Esophagus mucosa (tissue), 1 donor: ENCODE results near the gene SLC18A2. TPM values are rescaled to one million over a fixed set of nuclear protein-coding genes. Genes with fewer than 3 reads are reported as not detected.
"Not testable (repeated sequence)": the region's sequence is repeated elsewhere in the genome, so short reads cannot be mapped to it uniquely, and the experiment has no call there.

ENCODE experiments used
- ATAC-seq: fragments of 200-7000 bp; cut with Tn5 transposase; one replicate; pipeline ENCODE4 v1.9.1; 2020
- total RNA-seq: library from RNA; stranded (reverse); gene quantifications from one replicate; pipeline ENCODE4 v1.2.4, GENCODE V29; 2023
- donor health status: DM: yes; HTN: yes; CAD: no.

Gene SLC18A2
- total RNA-seq, 1 donor from 2014 or later = 0.12 TPM

GRCh38 chr10:117266400-117266799, 25.5 kb downstream of the SLC18A2 start:
- ATAC-seq = no peak

GRCh38 chr10:117266812-117267211, 25.9 kb downstream of the SLC18A2 start:
- ATAC-seq = no peak

GRCh38 chr10:117268258-117268657, 27.3 kb downstream of the SLC18A2 start:
- ATAC-seq = no peak

DNA sequence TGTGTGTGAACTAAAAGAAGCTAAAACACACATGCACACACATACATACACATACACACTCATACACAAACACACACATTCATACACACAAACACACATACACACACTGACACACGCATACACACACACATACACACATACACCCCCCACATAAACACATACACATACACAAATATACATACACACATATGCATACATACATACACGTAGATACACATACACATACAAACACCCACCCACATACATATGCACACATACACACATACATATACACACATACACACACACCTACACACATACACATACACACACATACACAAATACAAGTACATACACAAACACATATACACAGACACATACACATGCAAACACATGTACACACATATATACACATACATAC, 28.0 kb downstream of the SLC18A2 start:
- ATAC-seq = no peak

DNA sequence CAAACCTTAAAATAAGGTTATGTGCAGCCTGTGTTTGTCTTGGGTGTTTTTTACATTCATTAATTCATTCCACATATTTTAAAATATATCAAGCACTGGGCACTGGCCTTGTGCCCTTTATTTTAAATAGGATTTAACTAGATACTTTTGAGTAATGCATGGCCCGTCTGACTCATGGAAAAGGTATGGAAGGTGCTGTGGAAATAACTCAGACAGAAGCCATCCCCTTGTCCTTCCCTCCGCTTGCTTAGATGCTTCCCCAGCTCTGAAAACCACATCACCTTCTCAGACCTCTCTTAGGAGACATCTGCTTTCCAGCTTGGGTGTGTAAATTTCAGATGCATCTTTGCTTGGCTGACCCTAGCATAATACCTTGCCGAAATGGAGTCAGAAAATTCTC, 30.5 kb downstream of the SLC18A2 start:
- peak; percentile 20 for ATAC-seq

GRCh38 chr10:117272195-117273076, 31.5 kb downstream of the SLC18A2 start:
- no peak for ATAC-seq

DNA sequence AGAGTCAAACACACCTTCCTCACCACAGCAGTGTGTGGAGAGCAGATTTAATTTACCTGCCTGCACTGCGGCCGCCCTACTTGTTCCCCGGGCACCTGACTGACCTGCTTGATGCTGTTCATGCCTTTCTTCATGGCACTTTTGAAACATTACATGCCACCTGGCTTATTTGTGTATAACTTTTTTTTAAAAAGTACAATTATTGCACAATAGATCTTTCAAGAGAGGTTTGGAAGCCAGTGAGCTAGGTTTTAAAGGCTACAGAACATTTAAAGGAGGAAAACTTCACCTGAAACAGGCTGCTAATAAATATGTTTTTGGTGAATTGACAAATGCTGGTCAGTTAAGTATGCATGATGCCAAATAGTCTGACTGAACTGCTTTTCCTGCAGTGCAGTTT, 33.1 kb downstream of the SLC18A2 start:
- ATAC-seq = no peak

DNA sequence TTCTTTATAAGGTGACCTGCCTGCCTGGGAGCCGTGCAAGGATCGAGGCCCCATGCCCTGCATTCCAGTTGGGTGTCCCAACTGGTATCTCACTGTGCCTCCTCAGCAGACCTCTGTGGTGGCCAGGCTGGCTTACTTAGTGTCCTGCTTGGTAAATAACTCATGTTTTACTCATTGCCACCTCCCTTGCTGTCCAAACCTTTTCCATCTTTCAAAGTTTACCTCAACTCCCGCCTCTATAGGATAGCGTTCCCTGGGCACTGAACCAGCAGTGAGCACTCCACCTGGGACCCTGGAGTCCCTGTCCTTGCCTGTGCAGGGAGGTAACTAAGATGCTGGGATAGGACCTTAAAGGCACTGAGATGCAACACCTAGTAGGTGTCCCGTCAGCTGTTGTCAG, 33.6 kb downstream of the SLC18A2 start:
- no peak for ATAC-seq

DNA sequence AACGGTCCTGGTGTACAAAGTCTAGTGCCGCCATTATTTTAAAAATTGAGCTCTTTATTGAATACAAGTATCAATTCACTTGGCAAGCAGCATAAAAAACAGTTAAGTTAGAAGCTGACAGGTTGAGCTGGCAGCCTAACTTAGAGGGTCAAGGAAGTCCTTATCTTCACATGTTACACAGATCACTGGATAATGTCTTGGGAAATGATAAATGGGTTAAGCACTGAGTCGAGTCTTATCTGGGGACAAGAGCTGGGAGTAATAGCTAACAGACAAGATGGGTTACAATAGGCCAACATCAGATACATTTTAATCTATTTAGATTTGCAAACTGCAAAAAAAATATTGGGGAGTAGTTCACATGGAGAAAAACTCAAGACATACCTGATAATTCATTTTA, 34.2 kb downstream of the SLC18A2 start:
- ATAC-seq = no peak

DNA sequence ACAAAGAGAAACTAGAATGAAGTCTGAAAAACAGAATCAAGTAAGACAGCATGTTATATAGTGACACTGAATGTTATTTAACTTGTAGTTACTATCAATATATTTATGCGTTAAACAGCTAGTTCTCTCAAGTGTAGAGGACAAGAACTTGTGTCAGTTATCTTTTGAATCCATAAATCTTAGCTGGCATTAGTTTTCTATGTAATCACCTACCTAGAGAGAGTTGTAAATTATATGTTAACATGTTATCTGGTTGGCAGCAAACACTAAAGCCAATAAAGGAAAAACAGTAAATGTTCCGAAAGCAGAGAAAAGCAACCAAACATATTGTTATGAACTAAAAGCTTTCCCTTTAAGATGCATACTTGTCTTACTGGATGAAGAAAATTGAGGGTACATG, 36.8 kb downstream of the SLC18A2 start:
- no peak for ATAC-seq

GRCh38 chr10:117284716-117285494, 44.0 kb downstream of the SLC18A2 start:
- ATAC-seq = no peak

- ATAC-seq = not testable (repeated sequence)
Measured at GRCh38 chr10:117290872-117291271, 50.0 kb downstream of the SLC18A2 start.

GRCh38 chr10:117294039-117294645, 53.2 kb downstream of the SLC18A2 start:
- ATAC-seq = no peak

GRCh38 chr10:117294735-117295134, 53.8 kb downstream of the SLC18A2 start:
- no peak for ATAC-seq

GRCh38 chr10:117298219-117298618, 57.3 kb downstream of the SLC18A2 start:
- no peak for ATAC-seq

DNA sequence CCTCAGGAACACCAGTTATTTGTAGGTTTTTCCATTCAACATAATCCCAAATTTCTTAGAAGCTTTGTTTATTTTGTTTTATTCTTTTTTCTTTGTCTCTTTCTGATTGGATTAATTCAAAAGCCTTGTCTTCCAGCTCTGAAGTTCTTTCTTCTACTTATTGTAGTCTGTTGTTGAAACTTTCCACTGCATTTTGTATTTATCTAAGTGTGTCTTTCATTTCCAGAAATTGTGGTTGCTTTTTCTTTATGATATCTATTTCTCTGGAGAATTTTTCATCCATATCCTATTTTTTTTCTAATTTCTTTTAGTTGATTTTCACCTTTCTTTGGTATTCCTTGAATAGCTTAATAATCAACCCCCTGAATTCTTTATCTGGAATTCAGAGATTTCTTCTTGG, 58.5 kb downstream of the SLC18A2 start:
- ATAC-seq = no peak

DNA sequence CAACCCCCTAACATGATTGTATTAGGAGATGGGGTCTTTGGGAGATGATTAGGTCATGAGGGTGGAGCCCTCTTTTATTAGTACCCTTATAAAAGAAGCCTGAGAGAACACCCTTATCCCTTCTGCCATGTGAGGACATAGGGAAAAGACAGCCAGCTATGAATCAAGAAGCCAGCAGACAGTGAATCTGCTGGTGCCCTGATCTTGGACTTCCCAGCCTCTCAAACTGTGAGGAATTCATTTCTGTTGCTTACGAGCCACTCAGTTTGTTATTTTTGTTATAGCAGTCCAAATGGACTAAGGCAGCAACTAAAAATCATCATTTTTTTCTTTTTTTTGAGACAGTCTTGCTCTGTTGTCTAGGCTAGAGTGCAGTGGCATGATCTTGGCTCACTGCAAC, 59.8 kb downstream of the SLC18A2 start:
- no peak for ATAC-seq

DNA sequence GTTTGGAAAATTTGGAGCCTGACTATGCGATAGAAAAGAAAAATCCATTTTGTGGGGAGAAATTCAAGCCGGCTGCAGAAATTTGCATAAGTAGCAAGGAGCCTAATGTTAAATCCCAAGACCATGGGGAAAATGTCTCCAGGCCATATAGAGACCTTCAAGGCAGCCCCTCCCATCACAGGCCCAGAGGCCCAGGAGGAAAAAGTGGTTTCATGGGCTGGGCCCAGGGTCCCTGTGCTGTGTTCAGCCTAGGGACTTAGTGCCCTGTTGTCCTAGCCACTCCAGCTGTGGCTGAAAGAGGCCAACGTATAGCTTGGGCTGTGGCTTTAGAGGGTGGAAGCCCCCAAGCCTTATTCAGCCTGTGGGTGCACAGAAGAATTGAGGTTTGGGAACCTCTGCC, 62.5 kb downstream of the SLC18A2 start:
- ATAC-seq = not testable (repeated sequence)

GRCh38 chr10:117306674-117307073, 65.8 kb downstream of the SLC18A2 start:
- no peak for ATAC-seq

DNA sequence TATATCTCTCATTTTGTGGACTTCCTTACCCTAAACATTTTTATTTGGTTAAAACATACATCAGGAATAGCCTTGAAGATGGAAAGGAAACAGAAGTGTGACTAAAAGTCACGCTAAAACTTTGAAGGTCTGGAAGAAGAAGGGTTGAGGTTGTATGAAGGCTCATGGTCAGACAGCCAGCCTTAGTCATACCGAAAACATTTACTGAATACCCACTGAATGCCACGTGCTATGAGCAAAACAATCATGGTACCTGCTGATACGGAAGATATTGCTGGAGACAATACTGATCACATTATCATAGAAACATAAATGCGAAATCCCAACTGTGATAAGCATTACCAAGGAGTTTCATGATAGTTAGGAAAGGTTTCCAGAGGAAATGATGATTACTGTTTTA, 70.3 kb downstream of the SLC18A2 start:
- ATAC-seq = no peak

DNA sequence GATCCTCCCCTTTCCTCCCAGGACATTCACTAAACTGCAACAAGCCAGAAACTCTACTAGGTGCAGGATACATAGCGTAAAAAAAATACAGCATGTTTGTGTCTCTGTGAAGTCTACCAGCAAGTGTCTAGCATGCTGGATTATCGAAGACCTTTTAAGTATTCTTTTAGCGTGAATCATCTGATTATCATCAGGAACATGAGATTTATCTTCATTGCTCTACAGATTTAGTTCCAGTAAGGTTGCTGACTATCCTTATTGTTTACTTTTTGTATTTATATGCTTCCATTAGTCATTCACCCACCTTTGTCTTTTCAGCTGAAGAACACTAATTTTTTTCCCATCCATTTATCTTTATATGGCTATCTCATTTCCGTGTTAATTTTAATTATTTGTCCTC, 71.5 kb downstream of the SLC18A2 start:
- ATAC-seq = no peak

DNA sequence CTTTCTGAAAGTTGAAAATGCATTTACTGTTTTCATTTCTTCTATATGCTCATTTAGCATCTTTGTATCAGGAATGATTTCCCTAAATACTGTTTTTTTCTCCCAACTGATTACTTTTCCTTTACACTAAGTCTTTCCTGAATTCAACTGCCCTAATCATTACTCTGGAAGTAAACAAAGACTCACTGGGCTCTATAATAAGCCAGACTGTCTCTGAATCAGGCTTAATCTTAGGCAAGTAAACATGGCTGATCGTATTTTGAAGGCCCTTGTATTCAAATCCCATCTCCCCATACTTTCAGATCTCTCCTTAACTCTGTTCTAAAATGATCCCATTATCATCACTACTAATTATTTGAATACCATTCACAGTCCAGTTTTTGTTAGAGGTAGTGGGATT, 72.7 kb downstream of the SLC18A2 start:
- no peak for ATAC-seq

DNA sequence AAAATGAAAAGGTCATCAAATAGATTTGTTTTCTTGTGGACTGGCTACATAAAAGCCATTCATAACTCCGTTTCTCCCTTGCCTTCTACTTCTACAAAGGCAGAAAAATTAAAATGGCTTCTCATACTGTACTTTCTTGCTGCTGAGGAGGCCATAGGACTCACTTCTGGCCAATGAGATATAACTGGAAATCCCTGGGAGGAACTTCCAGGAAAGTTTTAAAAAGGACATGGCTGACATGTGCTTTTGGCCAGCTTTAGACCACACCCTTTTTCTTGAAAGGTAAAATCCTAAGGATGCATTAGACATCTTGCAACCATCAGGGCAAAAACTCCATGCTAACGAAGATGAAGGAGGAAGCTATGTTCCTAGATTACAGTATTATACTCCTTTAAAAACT, 75.8 kb downstream of the SLC18A2 start:
- no peak for ATAC-seq

GRCh38 chr10:117318909-117319308, 78.0 kb downstream of the SLC18A2 start:
- no peak for ATAC-seq
